Loucy (cell line): ENCODE results near the gene RCHY1.

Source experiments
- EZH2phosphoT487 ChIP-seq: fragments of 200-600 bp; IDR thresholded peaks from 2 replicates; pipeline ENCODE4 v1.6.1; 2018; ENCODE audit warnings: antibody characterized with exemption, mild to moderate bottlenecking, moderate library complexity, borderline replicate concordance
- TF ChIP-seq, protein P1 (sequence below): fragments of 200-600 bp; sonication (generic); conservative IDR thresholded peaks from 2 replicates; pipeline ENCODE4 v1.5.1; 2014; ENCODE audit warnings: mild to moderate bottlenecking, antibody characterized with exemption, low read length

DNA sequence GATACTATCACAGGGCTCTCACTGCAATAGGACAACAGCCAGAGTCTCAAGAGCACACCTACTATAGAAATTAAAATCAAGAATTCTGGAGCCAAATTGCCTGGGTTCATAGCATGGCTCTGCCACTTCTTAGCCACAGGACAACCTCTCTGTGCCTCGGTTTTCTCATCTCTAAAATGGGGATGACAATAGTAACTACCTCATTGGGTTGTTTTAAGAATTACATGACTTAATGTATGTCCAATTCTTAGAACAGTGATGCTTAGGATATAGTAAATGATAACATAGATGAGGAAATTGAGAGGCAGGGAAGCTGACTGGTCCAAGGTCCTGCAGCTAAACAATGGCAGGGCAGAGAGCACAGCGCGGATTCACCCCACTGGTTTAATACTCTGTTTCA, 30.7 kb upstream of the RCHY1 start:
- TF ChIP-seq, protein P1, sequence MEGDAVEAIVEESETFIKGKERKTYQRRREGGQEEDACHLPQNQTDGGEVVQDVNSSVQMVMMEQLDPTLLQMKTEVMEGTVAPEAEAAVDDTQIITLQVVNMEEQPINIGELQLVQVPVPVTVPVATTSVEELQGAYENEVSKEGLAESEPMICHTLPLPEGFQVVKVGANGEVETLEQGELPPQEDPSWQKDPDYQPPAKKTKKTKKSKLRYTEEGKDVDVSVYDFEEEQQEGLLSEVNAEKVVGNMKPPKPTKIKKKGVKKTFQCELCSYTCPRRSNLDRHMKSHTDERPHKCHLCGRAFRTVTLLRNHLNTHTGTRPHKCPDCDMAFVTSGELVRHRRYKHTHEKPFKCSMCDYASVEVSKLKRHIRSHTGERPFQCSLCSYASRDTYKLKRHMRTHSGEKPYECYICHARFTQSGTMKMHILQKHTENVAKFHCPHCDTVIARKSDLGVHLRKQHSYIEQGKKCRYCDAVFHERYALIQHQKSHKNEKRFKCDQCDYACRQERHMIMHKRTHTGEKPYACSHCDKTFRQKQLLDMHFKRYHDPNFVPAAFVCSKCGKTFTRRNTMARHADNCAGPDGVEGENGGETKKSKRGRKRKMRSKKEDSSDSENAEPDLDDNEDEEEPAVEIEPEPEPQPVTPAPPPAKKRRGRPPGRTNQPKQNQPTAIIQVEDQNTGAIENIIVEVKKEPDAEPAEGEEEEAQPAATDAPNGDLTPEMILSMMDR = no peak
- no peak for TF ChIP-seq EZH2phosphoT487
